Retinal pigment epithelial cell (primary cell): ENCODE data around the gene DNAJB6.

Experiments used
- DNase-seq: peaks from one replicate; pipeline ENCODE4 v3.0.0-alpha.2; 2010; ENCODE audit warnings: low read depth
- H3K4me3 ChIP-seq: 2 replicates; pipeline ENCODE4 v1.5.1; 2011; ENCODE audit warnings: mild to moderate bottlenecking, low read length, control low read depth, moderate library complexity
- CTCF ChIP-seq: conservative IDR thresholded peaks from 2 replicates; pipeline ENCODE4 v1.5.1; 2011; ENCODE audit warnings: low read depth, low read length, control low read depth, inconsistent platforms

DNAJB6 gene

GRCh38 chr7:157358041-157358752 lies 21.4 kb downstream of the DNAJB6 start:
- no peak overlapping the region for H3K4me3 ChIP-seq
- DNase-seq = no peak
- TF ChIP-seq CTCF = no peak

- DNase-seq = no peak
These were observed 21.9 kb downstream of the DNAJB6 start for GRCh38 chr7:157358753-157359096.

GRCh38 chr7:157359581-157359980 lies 22.8 kb downstream of the DNAJB6 start:
- no peak overlapping the region for H3K4me3 ChIP-seq
- no peak for TF ChIP-seq CTCF
- DNase-seq = no peak

More at GRCh38 chr7:157358753-157359096, 21.9 kb downstream of the DNAJB6 start:
- TF ChIP-seq CTCF = no peak
- H3K4me3 ChIP-seq = no peak overlapping the region

GRCh38 chr7:157360483-157361025 lies 23.8 kb downstream of the DNAJB6 start:
- no peak for TF ChIP-seq CTCF
- no peak for DNase-seq
- no peak overlapping the region for H3K4me3 ChIP-seq

- H3K4me3 ChIP-seq = no peak overlapping the region
- DNase-seq = no peak
- no peak for TF ChIP-seq CTCF
These were observed 24.7 kb downstream of the DNAJB6 start for GRCh38 chr7:157361537-157361936.

GRCh38 chr7:157362729-157363128 lies 25.9 kb downstream of the DNAJB6 start:
- DNase-seq = no peak
- no peak for TF ChIP-seq CTCF
- no peak overlapping the region for H3K4me3 ChIP-seq

- H3K4me3 ChIP-seq = no peak overlapping the region
- no peak for DNase-seq
- no peak for TF ChIP-seq CTCF
These were observed 29.9 kb downstream of the DNAJB6 start for GRCh38 chr7:157366722-157367121.
